Left forelimb (tissue), 1 donor: ENCODE results near the gene PHF23.

Experiments used
- DNase-seq: peaks from one replicate; pipeline ENCODE4 v3.0.0-alpha.2; 2018; ENCODE audit warnings: low spot score

The PHF23 gene

DNA sequence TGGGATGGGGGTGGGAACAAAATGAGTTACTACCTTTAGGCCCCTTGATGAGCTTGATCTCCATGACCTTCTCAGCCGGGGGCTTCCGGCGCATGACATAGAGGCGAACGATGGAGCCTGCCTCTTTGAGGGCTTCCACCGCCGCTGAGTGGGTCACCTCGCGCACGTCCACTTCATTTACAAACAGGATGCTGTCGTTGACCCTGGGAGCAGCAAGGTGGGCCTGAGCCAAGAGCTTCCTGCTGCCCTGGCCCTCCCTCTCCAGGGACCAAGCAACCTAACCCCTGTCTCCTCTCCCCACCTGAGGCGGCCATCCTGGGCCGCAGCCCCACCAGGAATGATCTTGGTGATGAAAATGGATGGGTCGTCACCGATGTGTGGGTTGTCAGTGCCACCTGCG is 35.9 kb downstream of the PHF23 start:
- no peak for DNase-seq

DNA sequence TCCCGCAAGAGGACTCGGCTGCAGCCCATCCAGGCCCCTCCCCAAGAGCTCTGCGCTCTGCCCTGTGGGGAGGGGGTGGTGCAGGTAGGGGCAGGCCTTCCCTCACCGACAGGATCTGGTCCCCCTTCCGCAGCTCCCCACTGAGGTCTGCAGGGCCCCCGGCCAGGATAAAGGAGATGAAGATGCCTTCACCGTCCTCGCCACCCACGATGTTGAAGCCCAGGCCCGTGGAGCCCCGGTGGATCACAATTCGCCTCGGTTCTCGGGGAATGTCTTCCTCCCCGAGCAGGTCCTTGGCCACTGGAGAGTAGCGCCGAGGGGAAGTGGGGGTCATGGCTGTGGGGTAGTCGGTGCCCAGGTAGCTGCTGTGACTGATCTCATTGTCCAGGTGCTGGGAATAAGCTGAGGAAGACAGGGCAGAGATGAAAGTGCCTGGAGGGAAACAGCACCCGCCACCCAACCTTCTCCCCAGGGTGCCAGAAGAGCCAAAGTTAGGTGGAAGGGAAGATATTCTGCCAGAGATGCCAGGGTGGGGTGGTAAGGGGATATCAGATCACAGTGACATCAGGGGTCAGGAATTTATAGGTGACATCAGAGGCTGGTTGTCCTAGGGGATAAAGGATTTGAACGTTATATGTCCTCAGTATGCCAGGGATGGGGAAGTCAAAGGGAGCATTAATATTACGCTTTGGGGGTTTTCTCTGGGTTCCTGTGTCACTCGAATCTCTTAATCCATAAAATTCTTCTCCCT is 42.4 kb downstream of the PHF23 start:
- DNase-seq = peak; percentile 61

- DNase-seq = no peak
Measured at GRCh38 chr17:7195971-7196370, 43.3 kb downstream of the PHF23 start.

- DNase-seq = no peak
Measured at GRCh38 chr17:7192271-7192937, 46.9 kb downstream of the PHF23 start.

DNA sequence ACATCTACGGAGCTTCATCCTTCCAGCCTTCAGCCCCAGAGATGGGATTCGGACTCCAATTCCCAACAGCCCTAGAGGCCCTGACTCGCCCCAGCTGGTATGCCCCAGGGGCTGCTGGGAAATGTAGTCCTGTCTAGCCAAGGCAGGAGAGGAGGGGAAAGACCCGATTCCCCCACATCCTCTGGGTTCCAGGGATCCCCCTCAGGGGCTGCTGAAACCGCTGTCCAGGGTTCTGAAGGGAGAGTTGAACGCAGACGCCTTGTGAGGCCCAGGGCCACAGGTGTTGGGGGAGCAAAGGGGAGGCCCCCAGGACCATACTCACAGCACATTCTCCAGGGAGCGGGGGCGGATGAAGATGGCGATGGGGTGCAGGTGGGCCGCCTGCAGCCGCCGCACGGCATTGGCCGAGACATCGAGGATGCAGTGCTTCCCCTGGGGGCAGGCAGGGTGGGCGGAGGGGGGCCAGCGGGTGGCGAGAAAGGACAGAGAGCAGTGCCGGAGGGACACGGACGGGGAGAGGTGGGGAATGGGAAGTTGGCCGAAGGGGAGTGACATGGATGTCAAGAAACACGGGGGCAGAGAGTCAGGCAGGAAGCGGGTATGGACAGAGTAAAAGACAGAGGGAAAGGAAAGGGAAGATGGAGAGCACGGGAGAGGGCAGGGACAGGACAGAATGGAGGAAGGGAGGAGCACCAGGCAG is 47.5 kb downstream of the PHF23 start:
- no peak for DNase-seq

DNA sequence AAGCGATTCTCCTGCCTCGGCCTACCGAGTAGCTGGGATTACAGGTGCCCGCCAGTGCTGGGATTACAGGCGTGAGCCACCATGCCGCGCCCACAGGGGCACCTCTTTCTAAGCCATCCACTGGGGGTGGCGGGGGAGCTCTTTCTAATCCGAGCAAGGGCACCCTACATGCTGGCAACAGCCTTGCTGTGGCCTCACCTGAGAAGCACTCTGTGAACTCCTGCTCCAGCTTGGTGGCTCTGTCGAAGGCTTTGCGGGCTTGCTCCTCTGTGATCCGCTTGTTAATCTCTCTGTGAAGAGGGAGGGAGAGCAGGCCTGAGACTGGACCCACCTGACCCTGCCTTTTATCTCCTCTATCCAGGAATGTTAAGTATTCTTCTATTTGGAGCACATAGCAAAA is 48.2 kb downstream of the PHF23 start:
- no peak for DNase-seq

GRCh38 chr17:7190276-7190917 is 48.9 kb downstream of the PHF23 start:
- no peak for DNase-seq

DNA sequence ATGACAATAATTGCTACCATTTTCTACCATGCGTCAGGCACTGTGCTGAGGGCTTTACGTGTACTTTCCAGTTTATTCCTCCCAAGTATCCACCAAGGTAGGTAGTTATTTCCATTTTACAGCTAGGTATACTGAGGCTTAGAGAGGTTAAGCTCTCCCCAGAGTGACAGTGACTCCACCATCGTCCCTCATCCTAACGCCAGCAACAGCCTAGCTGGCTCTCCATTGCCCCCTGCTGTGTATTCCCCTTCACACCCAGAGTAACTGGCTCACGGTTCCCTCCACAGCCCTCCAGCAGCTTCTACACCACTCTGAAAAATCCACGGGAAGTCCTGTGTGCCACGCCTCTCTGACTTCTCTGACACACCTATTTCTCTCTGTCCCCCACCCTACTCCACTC is 53.0 kb downstream of the PHF23 start:
- DNase-seq = no peak
